WTC11 (cell line): Measurements from ENCODE around the gene TRMT44.

ENCODE experiments used
- GTF2I ChIP-seq: fragments of 250-450 bp; sonication (Bioruptor Pico); conservative IDR thresholded peaks from 2 replicates; pipeline ENCODE4 v1.4.0; 2021; ENCODE audit warnings: mild to moderate bottlenecking
- MYBL2 ChIP-seq: sonication (generic); formaldehyde crosslinking; IDR thresholded peaks from 2 replicates; pipeline ENCODE4 v1.8.1; 2023; ENCODE audit warnings: mild to moderate bottlenecking, moderate library complexity, missing genetic modification reagents
- TF ChIP-seq, protein P1 (sequence below): fragments of 200-600 bp; IDR thresholded peaks from 2 replicates; pipeline ENCODE4 v1.8.0; 2022; ENCODE audit warnings: antibody characterized with exemption
- TF ChIP-seq, protein P2 (sequence below): sonication (generic); formaldehyde crosslinking; conservative IDR thresholded peaks from 2 replicates; pipeline ENCODE4 v1.8.1; 2022; ENCODE audit warnings: mild to moderate bottlenecking, missing genetic modification reagents
- TF ChIP-seq, protein P3 (sequence below): sonication (generic); formaldehyde crosslinking; IDR thresholded peaks from 2 replicates; pipeline ENCODE4 v1.8.1; 2023; ENCODE audit warnings: mild to moderate bottlenecking, missing genetic modification reagents, borderline replicate concordance

DNA sequence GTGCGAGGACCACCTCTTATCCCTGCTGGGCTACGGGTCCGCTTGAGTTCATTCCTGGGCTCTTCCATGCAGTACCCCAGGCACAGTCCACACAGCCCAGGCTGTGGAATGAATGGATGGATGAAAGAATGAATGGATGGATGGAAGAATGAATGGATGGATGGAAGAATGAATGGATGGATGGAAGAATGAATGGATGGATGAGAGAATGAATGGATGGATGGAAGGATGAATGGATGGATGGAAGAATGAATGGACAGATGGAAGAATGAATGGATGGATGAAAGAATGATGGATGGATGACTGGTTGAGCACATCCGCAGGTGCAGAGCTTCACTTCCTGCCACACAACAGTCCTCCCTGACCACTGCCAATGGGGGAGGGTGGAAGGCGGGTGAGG is 28.3 kb upstream of the TRMT44 start:
- TF ChIP-seq GTF2I (CRISPR knock-in tag) (no peak), MYBL2 (no peak)
- TF ChIP-seq, protein P1, sequence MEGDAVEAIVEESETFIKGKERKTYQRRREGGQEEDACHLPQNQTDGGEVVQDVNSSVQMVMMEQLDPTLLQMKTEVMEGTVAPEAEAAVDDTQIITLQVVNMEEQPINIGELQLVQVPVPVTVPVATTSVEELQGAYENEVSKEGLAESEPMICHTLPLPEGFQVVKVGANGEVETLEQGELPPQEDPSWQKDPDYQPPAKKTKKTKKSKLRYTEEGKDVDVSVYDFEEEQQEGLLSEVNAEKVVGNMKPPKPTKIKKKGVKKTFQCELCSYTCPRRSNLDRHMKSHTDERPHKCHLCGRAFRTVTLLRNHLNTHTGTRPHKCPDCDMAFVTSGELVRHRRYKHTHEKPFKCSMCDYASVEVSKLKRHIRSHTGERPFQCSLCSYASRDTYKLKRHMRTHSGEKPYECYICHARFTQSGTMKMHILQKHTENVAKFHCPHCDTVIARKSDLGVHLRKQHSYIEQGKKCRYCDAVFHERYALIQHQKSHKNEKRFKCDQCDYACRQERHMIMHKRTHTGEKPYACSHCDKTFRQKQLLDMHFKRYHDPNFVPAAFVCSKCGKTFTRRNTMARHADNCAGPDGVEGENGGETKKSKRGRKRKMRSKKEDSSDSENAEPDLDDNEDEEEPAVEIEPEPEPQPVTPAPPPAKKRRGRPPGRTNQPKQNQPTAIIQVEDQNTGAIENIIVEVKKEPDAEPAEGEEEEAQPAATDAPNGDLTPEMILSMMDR: no peak
- TF ChIP-seq, protein P2, sequence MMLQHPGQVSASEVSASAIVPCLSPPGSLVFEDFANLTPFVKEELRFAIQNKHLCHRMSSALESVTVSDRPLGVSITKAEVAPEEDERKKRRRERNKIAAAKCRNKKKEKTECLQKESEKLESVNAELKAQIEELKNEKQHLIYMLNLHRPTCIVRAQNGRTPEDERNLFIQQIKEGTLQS: no peak
- TF ChIP-seq, protein P3, sequence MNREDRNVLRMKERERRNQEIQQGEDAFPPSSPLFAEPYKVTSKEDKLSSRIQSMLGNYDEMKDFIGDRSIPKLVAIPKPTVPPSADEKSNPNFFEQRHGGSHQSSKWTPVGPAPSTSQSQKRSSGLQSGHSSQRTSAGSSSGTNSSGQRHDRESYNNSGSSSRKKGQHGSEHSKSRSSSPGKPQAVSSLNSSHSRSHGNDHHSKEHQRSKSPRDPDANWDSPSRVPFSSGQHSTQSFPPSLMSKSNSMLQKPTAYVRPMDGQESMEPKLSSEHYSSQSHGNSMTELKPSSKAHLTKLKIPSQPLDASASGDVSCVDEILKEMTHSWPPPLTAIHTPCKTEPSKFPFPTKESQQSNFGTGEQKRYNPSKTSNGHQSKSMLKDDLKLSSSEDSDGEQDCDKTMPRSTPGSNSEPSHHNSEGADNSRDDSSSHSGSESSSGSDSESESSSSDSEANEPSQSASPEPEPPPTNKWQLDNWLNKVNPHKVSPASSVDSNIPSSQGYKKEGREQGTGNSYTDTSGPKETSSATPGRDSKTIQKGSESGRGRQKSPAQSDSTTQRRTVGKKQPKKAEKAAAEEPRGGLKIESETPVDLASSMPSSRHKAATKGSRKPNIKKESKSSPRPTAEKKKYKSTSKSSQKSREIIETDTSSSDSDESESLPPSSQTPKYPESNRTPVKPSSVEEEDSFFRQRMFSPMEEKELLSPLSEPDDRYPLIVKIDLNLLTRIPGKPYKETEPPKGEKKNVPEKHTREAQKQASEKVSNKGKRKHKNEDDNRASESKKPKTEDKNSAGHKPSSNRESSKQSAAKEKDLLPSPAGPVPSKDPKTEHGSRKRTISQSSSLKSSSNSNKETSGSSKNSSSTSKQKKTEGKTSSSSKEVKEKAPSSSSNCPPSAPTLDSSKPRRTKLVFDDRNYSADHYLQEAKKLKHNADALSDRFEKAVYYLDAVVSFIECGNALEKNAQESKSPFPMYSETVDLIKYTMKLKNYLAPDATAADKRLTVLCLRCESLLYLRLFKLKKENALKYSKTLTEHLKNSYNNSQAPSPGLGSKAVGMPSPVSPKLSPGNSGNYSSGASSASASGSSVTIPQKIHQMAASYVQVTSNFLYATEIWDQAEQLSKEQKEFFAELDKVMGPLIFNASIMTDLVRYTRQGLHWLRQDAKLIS (CRISPR knock-in tag): no peak
